Islet precursor cell (in vitro differentiated cells): ENCODE data around the gene EIF3K.

Source experiments
- DNase-seq: peaks from one replicate; pipeline ENCODE4 v3.0.0-alpha.2; 2018

Gene EIF3K

DNA sequence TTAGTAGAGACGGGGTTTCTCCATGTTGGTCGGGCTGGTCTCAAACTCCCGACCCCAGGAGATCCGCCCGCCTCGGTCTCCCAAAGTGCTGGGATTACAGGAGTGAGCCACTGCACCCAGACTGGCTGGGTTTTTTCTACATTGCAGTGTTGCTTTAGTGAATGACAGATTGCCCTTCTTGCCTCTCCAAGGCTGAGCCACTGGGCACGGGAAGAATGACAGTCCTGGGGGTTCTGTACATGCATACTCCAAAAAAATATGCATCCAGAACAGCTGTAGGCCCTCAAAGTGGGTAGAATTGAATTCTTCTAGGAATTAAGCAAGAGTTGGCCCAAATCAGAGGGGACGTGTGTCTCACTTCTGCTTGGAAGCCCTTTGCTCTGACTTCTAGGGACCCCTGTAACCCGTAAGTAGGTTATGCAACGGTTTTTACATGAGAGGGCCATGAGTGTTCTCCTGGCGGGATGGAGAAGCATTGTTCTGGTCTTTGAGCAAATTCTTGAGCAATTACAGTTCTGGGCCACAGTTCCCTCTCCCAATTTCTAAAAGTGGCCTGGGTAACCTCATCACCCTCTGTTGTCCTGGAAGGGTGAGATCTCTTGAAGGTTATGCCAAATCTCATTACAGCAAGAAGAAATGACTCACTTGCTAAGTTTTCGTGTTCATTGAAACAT is 32.1 kb downstream of the EIF3K start:
- DNase-seq = no peak

DNA sequence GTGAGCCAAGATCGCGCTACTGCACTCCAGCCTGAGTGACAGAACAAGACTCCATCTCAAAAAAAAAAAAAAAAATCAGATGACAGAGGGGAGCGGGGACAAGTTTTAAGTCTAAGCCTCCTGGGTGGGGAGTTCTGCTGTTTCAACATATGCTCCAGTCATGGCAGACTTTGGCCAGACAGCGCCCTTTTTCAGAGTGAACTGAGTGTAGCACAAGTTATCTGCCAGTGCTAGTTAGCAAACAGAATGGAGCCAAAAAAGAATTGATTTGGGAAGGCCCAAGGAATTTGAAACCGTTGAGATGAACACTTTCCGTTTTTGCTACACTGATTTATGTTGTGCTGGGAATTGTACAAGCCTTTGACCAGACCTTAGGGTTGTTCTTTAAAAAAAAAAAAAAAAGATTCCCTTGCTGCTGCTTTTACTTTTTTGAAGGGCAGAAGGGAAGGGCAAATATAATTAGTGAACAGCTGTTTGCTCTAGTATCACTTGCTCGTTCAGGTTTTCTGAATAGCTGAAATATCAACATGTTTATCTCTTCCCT is 34.1 kb downstream of the EIF3K start:
- DNase-seq = peak; percentile 52

DNA sequence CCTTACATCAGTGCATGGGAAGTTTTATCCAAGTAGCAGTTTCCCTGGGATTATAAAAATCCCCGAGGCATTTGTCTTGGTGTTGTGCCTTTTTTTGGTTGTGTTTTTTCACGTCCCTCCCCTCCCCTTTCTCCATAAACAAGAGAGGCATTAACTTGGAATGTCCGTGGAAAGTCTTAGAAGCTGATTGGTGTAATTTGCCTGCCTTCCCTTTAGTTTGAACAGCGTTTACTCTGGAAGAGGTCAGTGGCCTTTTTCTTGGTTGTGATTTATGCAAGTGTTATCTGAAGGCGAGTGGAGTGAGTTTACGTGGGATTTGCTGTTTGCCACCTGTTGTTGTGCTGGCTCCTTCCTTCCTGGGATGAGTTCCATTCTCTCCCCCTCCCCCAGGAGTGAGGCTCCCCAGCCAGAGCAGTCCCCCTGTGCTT is 35.7 kb downstream of the EIF3K start:
- DNase-seq = peak; percentile 61

DNA sequence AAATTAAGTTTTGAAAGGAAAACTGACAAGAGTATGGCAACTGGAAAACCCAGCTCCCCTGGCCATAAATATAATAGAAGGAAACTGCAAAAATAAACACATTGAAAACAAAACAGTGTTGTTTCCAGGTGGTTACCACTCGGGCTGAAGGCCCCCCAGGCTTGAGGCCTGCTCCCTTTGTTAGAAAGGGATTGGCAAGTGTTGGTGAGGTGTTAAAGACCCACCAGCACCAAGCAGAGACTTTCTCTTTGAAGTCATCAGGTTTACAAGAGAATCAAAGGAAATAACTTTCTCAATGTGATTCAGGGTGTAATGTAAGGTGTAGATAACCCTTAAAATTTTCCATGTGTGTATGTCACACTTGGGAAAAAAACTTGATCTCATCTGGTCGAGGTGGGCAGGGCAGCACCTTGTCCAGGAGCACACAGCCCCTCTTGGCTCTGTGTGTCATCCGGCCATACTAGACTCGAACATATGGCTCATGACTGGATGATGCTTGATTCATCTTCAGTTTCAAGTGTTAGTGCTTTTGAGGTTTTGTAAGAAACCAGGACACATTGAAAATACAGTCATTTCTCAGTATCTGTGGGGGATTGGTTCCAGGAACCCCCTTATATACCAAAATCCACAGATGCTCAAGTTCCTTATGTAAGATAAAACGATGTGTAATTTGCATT is 36.3 kb downstream of the EIF3K start:
- DNase-seq = no peak

DNA sequence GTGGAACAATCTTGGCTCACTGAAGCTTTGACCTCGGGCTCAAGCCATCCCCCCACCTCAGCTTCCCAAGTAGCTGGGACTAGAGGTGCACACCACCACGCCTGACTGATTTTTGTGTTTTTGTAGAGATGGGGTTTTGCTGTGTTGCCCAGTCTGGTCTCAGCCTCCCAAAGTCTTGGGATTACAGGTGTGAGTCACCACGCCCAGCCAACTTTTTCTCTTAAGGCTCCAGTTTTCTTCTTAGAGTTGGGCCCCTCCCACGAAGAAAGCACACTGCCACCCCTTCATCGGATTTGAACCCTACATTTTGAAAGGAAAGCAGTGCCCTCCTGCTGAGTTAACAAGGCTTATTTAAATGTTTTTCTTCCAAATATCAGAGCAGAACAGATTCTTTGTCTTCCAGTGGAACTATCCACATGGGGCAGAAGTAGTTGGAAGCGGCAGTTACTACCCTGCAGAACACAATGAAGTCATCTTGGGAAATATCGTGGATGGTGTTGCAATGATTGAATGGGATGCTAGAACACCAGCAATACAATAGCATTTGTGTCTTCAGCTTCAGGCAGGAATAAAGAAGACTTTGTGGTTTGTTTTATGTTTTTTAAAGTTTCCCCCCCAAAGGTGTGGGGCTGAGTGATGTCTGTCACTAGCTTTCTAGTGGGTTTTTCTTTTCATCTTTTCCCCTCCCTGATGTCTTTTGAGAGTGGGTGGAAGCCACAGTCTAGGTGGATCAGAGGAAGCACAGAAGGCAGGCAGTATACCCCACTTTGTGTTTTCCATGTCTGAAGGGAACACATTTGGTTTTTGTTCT is 37.4 kb downstream of the EIF3K start:
- no peak for DNase-seq

- peak; percentile 87 for DNase-seq
These were observed 38.7 kb downstream of the EIF3K start for GRCh38 chr19:38657633-38658222.

GRCh38 chr19:38658462-38659306 is 39.7 kb downstream of the EIF3K start:
- DNase-seq = peak; percentile 92

GRCh38 chr19:38660724-38661123 is 41.7 kb downstream of the EIF3K start:
- no peak for DNase-seq

GRCh38 chr19:38661136-38661535 is 42.1 kb downstream of the EIF3K start:
- DNase-seq = no peak

DNA sequence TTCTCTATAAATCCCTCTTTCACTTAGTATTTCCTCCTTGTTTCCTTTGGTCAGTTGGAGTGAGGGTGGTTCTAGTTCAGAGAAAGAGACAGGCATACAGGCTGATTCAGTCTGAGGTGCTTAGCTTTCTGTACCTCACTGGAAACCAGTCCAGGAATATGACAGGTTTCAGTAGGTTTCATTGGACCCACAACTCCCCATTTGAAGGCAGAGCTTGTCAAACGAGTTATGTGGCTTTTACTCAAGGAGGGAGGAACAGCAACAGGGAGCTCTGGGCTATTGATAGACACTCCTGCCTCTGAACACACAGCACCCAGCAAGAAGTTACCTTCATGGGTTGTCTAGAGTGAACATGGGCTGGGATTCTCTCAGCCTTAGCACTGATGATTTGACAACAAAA is 43.0 kb downstream of the EIF3K start:
- peak; percentile 81 for DNase-seq

DNA sequence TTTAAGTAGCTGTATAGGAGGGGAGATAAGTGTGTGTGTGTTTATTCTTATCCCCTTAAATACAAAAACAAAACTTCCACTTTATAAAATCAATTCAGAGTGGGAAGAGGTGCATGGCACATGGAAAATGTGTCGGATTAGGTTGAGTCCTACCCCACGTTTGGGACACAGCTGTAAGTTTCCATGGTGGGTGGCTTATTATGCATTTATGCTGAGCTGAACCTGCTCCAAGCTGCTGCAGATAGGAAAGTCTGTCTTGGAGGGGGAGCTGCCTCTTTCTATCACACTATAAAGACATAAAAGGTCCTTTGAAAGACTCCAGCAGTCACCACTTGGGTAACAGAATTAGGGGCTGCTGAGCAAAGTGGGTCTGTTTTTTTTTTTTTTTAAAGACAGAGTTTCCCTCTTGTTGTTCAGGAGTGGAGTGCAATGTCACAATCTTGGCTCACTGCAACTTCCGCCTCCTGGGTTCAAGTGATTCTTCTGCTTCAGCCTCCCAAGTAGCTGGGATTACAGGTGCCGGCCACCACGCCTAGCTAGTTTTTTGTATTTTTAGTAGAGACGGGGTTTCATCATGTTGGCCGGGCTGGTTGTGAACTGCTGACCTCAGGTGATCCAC is 43.7 kb downstream of the EIF3K start:
- DNase-seq = no peak

DNA sequence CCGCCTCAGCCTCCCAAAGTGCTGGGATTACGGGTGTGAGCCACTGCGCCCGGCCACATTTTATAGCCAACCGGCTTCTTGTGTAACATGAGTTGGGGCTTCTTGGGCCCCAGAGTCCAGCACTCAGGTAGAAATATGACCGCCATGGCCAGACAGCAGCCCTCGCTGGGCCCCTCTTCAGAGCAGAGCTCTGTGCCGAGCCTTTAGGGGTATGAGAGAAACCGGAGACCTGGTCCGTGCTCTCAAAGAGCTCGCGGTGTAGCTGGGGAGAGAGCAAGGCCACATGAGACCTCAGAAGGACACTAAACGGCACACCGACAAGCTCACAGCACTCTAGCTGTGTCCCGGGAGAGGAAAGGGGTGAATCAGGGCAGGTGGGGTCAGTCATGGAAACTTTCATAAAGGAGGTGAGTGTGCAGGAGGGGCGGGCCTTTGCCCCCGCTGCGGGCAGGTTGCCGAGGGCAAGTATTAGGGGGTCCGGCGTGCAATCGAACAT is 44.2 kb downstream of the EIF3K start:
- no peak for DNase-seq

DNA sequence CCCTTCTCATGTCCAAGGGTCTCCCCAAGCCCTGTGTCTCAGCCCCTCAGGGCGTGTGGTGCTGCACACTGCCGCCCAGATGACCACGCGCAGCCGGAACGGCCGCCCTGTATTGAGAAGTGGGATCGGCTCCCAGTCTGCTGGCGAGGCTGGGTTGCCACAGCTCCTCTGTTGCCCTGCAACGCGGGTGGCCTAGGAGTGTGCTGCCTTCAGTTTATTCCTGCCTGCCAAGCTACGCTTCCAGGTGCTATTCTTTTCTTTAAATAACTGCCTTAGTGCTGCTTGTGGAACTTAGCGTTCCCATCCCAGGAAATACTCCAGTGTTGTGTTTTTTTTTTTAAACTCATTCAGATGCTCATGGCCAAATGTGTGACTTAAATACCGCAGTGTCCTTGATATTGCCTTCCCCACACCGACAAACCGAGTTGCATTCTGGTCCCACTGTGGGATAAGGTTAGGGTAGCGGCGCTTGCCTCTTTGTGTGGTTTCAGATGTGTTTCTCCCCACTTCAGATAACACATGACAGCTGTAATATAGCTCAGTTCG is 45.0 kb downstream of the EIF3K start:
- DNase-seq = no peak

GRCh38 chr19:38664503-38665211 is 45.7 kb downstream of the EIF3K start:
- no peak for DNase-seq

GRCh38 chr19:38665219-38665931 is 46.4 kb downstream of the EIF3K start:
- no peak for DNase-seq

DNA sequence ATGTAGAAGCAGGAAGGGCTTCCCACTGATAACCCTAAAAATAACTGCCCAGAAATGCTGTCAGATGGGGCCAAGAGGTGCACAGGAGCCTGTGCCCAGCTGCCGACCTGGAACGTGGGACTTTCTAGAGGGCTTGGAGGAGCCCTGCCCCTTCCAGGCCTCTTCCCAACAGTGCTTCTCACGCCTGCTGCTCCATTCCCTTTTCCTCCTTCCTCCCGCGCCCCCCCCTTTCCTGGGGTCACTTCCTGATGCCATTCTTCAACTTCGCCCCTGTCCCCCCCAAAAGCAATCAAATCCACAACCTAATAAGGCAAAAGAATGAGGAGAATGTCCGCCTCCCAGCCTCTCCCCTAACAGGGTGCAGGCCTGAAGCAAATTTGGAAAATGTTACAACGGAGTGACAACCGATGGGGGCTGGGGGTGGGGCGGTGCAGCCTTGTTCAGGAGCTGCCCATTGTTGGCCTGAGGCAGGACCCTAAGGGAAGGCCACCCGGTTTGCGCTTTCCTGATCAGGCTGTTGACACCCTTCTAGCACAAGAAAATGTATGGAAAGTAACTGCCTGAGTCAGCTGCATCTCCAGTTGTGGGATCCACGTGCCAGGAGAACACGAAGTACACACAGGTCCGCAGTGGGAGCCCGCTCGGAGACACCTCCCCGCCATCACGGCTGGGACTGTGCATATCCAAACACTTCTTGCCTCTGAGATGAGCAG is 47.1 kb downstream of the EIF3K start:
- peak; percentile 96 for DNase-seq

- peak; percentile 93 for DNase-seq
These were observed 47.9 kb downstream of the EIF3K start for GRCh38 chr19:38666663-38667511.

DNA sequence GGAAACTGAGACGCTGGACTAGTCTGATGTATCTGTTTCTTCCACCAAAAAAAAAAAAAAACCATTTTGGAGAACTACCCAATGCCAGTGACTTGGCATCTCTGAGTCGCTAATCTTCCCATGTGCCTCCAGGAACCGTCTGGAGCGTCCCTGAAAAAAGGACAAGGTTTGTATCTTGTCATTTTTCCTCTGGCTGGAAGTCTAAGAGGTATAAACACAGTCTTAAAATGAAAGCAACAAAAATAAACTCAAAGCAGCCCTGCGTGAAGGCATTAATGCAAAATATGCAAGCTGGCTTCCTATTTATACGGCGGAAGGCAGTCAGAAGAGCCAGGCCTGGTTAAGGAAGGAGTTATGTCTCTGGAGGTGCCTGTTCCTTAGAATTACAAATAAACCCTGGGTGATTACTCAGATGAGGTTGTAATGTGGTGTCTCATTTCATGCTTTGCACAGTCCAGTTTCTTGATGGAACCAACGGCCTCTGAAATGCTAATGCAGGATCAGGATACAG is 48.7 kb downstream of the EIF3K start:
- no peak for DNase-seq
